Activated T-cell treated with anti-CD3 and anti-CD28 coated beads for 1 hour (primary cell): ENCODE data around the gene MYOF.
"Not testable (repeated sequence)": the region's sequence is repeated elsewhere in the genome, so short reads cannot be mapped to it uniquely, and the experiment has no call there.

Source experiments
- DNase-seq: peaks from one replicate; pipeline ENCODE4 v3.0.0-alpha.2; 2020; ENCODE audit warnings: low read depth

Gene MYOF

DNA sequence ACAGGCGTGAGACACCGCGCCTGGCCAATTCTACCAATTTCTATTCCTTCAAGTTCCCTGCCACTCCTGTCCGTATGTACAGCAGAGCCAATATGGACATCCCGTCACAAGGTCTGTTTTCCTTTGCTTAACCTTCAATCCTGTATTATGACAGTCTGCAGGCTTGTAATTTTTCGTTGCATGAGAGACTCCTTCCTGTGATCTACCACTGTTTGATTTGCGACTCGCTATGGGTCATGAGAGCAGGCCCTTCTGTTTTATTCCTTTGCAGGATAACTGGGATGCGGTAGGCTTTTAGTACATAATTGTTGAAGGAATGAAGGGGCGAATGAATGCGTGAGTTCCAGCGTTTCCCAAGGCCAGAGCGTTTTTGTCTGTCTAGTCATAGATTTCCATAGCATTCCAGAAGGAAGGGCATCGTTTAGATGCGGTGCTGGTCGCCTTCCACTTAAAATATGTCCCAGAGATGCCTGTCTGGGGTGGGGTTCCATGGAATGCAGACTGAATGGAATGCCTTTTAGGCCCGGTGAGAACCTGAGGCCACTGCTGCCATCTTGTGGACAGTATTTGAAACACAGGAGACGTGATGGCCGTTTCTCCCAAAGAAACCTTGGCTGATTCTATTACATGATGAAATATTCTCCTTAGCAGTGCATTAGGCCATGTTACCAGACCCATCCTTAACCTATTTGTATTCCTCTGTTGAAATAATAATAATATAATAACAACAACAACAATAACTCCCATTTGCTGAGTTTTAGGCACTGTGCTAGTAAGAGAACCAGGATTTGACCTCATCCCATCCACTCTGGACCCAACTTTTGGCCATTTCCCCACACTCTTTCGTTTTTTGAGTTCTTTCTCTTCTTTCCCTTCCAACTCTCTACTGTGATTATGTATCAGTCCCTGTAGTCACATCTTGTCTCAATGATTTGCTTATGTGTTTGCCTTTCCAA, 193.2 kb downstream of the MYOF start:
- DNase-seq, result peak; percentile 31

- DNase-seq, result no peak
These were observed 194.4 kb downstream of the MYOF start for GRCh38 chr10:93287775-93288174.

DNA sequence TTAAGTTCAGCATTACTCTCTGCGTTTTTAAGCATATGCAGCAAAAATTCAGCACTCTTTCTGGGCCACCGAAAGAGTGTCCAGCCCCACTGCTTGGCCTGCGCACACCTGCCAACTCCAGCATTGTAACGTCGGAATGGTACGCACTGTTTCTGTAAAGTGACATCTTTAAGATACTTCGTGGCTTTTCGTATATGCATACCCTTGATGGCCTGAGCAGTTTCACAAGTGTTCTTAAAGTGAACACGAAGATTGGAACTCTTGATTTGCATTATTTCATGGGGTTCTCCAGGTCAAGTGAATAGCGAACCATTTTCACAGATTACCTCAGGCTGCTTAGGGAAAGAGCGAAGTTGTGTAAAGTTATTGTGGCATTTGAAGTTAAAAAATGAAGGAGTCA, 197.9 kb downstream of the MYOF start:
- DNase-seq, result not testable (repeated sequence)

DNA sequence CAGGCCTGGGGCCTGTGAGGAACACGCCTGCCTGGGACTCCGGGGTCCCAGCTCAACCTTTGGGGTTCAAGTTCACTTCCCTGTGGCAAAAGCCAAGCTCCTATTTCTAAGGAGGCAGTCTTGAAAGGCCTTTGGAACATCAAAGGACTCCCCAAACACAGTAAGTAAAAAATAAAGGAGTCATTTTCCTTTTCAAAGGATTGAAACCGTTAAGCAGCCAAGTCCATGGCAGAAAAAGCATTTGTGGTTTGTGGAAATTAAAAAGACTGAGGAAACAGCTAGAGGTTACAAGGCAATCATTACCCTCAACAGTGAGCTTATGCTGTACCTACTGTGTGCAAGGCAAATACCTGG, 200.8 kb downstream of the MYOF start:
- DNase-seq, result no peak

DNA sequence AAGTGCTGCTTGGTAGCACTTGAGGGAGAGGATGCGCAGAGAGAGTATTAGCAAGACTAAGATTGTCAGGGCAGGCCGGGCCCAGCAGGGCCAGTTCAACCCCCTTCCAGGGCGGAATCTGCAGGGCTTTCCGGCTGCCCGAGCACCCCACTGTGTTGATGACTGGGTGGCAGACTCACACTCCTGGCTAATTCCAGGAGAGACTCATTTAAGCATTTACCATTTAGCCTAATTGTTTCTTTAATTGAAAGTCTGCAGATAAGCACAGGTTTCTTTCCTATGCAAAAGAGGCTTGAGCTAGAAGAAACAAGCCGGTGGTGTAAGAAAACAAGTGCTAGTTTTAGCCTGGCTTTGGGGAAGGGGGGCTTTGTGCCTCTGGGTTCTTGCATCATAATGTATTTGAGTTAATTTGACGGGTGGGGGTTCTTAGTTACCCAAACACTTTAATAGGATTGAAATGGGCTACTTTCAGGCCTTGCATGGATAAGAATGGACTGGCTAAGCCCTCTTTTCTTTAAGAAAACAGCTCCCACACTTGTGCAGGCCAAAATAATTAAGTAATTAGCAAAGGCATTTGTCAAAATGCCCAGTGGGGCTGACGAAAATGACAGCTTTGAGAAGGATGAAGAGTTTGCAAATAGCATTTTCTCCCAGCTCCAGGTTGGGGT, 201.3 kb downstream of the MYOF start:
- no peak for DNase-seq

DNA sequence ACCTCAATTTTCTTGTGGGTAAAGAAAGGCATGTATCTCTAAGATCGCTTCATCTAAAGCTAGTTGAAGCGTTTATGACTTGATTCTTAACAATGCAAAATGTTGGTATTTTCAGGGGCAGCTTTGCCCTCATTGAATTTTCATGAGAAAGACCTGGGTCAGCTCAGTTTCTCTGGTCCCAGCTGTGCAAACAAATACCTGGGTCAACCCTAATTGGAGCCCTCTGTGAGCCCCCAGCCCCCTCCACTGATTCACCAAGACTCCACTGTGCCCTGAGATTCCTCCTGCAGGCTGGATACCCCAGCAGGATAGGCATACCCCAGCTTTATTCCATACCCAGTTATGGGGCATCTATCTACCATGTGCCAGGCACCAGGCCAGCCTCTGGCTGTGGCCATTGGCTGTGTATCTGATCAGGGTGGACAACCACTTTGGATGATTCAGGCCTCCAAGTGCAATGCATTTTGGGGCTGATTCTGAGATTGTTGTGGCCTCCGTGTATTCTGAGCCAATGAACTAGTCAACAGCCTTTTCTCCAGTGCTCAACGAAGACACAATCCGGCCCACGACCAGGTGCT, 201.9 kb downstream of the MYOF start:
- no peak for DNase-seq

DNA sequence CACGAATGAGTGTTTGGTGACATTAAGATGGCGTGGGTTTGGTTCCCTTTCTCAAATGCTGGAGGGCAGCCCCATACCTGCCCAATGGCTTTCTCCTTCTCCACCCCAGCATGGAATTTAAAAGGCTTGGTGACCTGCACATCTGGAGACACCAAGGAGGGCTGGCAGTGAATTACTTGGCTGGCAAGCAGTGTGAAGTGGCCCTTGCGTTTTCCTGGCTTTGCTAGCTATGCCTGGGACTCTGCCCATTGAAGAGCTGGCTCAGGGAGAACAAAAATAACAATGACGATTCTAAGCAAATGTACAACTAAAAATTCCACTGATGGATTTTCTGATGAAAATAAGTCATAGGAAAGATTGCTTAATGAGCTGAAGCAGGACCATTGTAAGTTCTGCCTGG, 204.8 kb downstream of the MYOF start:
- DNase-seq, result no peak

DNA sequence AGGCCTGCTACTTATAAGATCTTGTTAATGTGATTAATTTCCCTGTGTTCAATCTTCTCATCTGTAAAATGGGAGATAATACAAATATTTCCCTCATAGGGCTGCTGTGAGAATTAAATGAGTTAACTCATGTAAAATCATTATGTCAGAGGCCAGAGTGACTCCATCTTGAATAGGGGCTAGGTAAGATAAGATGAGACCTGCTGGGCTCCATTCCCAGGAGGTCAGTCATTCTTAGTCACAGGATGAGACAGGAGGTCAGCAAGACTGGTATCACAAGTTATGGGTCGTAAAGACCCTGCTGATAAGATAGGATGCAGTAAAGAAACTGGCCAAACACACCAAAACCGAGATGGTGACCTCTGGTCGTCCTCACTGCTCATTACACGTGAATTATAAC, 207.7 kb downstream of the MYOF start:
- no peak for DNase-seq

GRCh38 chr10:93272884-93273675, 209.1 kb downstream of the MYOF start:
- no peak for DNase-seq

GRCh38 chr10:93271347-93271746, 210.8 kb downstream of the MYOF start:
- no peak for DNase-seq

GRCh38 chr10:93269281-93269680, 212.9 kb downstream of the MYOF start:
- DNase-seq, result no peak

DNA sequence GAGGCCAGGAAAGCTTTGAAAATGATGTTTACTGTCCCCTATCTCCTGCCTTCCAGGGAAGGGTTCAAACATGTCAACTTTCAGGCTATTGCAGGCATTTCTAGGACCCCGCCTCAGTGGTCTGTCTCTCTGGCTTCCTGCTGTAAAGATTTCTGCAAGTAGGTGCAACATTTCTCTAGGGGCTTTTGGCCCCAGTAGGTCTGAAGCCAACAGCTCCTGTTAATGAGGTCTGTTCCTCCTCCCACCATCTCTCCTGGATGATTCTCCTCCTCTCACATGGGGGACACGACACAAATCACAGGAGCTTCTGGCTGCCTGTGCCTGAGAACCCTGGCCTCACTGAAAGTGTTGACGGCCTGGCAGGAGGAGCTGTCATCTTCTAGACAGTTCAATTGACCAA, 214.1 kb downstream of the MYOF start:
- no peak for DNase-seq

DNA sequence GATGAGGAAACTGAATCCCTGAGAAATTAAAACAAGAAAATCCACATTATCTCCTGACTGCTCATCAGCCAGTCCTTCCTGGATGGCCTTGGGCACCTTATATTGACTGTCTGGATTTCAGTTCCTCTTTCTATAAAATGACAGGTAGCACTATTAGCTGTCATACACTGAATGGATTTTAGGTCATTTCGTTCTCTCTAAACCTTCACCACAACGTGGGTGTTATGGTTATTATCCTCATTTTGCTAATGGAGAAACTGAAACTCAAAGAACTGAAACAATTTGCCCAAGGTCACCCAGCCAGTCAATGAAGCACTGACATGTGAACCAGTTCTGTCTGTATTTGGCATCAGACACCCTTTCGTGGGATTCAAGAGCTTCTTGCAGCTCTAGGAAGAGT, 214.6 kb downstream of the MYOF start:
- DNase-seq, result no peak

- no peak for DNase-seq
These were observed 215.3 kb downstream of the MYOF start for GRCh38 chr10:93266858-93267257.

DNA sequence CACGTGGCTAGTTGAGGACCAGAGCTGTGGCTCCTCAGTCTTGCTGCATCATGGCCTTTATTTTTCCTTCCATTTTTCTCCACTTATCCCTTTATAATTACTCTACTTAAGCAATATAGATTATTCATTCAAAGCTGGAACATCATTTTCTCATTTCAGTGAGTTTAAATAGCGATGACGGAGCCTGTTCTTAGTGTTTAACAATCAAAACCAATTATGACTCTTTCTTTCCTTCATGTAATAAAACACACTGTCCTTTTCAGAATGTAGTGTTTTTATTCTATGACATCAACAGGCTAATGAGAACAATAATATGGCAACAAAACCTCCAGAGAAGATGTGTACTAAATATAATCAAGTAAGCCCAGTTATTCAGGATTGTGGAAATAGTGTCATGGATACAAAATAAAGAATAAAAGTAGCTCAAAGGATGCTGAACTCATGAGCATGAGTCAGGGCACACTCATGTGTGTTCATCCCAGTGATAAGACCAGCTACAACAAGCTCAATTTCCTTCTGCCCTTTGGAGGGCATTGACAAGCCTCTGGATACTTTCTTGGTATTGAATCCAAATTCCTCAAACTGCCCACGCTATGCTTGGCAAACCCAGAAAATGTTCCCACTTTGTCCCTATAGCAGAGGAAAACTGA, 220.0 kb downstream of the MYOF start:
- DNase-seq, result no peak

DNA sequence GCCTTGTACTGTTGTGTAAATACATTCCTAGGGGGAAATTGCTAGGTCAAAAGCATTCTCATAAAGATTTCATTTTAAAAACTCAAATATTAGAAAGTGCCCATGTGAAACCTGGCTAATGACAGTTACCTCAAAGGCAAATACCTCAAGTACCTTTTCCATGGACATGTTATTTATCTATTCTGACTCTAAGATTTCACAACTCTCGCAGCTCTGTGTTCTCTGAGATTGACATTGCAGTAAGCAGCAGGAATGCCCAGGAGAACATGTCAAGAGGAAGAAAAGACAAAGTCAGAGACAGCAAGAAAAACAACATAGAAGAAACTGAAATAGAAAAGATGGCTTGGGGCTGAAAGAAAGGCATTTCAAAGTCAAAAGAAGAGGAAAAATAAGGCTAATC, 221.0 kb downstream of the MYOF start:
- DNase-seq, result no peak

DNA sequence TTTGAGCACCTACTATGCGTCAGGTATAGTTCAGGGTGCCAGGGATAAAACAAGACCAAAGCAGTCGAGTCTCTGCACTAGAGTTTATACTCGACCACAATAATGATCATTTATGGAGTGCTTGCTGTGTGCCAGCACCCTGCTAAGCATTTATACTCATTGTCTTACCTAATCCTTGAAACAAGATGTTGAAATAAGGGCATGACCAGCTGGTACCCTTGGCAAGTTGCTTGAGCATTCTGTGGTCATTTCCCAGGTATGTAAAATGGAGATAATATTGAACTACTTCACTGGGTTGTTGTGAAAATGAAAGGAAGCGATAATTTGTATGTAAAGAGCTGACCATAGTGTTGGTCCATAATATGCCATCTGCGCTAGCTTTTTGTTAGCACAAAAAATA, 223.0 kb downstream of the MYOF start:
- DNase-seq, result no peak
